ENCODE measurements around the gene CAMTA1.

Gene CAMTA1

GRCh38 chr1:7638078-7638477, 852.8 kb downstream of the CAMTA1 start:
- ATAC-seq (no peak), DNase-seq (no peak)

GRCh38 chr1:7639435-7640131, 854.3 kb downstream of the CAMTA1 start:
- no peak for ATAC-seq
- DNase-seq: no peak

- DNase-seq (no peak), ATAC-seq (no peak)
Measured at GRCh38 chr1:7640350-7640749, 855.1 kb downstream of the CAMTA1 start.

GRCh38 chr1:7640920-7641585, 855.8 kb downstream of the CAMTA1 start:
- ATAC-seq (no peak), DNase-seq (no peak)

GRCh38 chr1:7641587-7642417, 856.5 kb downstream of the CAMTA1 start:
- DNase-seq (no peak), ATAC-seq (no peak)

- ATAC-seq: no peak
- no peak for DNase-seq
Measured at GRCh38 chr1:7642418-7642704, 857.1 kb downstream of the CAMTA1 start.

GRCh38 chr1:7642781-7643529, 857.7 kb downstream of the CAMTA1 start:
- no peak for ATAC-seq
- DNase-seq: no peak

GRCh38 chr1:7643530-7643929, 858.3 kb downstream of the CAMTA1 start:
- ATAC-seq (no peak), DNase-seq (no peak)

- ATAC-seq: no peak
- no peak for DNase-seq
Measured at GRCh38 chr1:7644086-7644485, 858.8 kb downstream of the CAMTA1 start.

- ATAC-seq: no peak
- DNase-seq: no peak
Measured at GRCh38 chr1:7644961-7645750, 859.9 kb downstream of the CAMTA1 start.

GRCh38 chr1:7645751-7646048, 860.4 kb downstream of the CAMTA1 start:
- ATAC-seq (no peak), DNase-seq (no peak)

- ATAC-seq: no peak
- DNase-seq: no peak
Measured at GRCh38 chr1:7646164-7646563, 860.9 kb downstream of the CAMTA1 start.

GRCh38 chr1:7646981-7647901, 862.0 kb downstream of the CAMTA1 start:
- peak; percentile 81 for DNase-seq
- no peak for ATAC-seq

- DNase-seq (no peak), ATAC-seq (no peak)
Measured at GRCh38 chr1:7648761-7649384, 863.6 kb downstream of the CAMTA1 start.

GRCh38 chr1:7650801-7651200, 865.5 kb downstream of the CAMTA1 start:
- DNase-seq (no peak), ATAC-seq (no peak)

GRCh38 chr1:7651203-7651602, 865.9 kb downstream of the CAMTA1 start:
- ATAC-seq: no peak
- no peak for DNase-seq

GRCh38 chr1:7652061-7652460, 866.8 kb downstream of the CAMTA1 start:
- ATAC-seq (no peak), DNase-seq (no peak)

GRCh38 chr1:7652515-7653098, 867.4 kb downstream of the CAMTA1 start:
- ATAC-seq: no peak
- DNase-seq: no peak

GRCh38 chr1:7654725-7655124, 869.5 kb downstream of the CAMTA1 start:
- DNase-seq (no peak), ATAC-seq (no peak)

GRCh38 chr1:7655354-7655753, 870.1 kb downstream of the CAMTA1 start:
- ATAC-seq: no peak
- no peak for DNase-seq
